Fibroblast of pulmonary artery (primary cell): ENCODE results near the gene NTSR2.

Experiments used
- DNase-seq: peaks from one replicate; pipeline ENCODE4 v3.0.0-alpha.2; 2010; ENCODE audit warnings: low read depth
- H3K4me3 ChIP-seq: replicated peaks from 2 replicates; pipeline ENCODE4 v1.5.1; 2011; ENCODE audit warnings: low read depth, mild to moderate bottlenecking, control low read depth, low read length, moderate library complexity
- TF ChIP-seq, protein P1 (sequence below): IDR thresholded peaks from 2 replicates; pipeline ENCODE4 v1.5.1; 2011; ENCODE audit warnings: mild to moderate bottlenecking, control low read depth, low read length, inconsistent platforms; ENCODE audit errors: missing control alignments

Gene NTSR2, protein sequence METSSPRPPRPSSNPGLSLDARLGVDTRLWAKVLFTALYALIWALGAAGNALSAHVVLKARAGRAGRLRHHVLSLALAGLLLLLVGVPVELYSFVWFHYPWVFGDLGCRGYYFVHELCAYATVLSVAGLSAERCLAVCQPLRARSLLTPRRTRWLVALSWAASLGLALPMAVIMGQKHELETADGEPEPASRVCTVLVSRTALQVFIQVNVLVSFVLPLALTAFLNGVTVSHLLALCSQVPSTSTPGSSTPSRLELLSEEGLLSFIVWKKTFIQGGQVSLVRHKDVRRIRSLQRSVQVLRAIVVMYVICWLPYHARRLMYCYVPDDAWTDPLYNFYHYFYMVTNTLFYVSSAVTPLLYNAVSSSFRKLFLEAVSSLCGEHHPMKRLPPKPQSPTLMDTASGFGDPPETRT

GRCh38 chr2:11669454-11670291 lies at the start of gene NTSR2:
NTSR2 (minus strand) TSS chr2:11670195; CDS start chr2:11670129, 66 bp downstream.
- DNase-seq: peak; percentile 61
- no peak within 1 kb of the TSS for H3K4me3 ChIP-seq
- TF ChIP-seq, protein P1, sequence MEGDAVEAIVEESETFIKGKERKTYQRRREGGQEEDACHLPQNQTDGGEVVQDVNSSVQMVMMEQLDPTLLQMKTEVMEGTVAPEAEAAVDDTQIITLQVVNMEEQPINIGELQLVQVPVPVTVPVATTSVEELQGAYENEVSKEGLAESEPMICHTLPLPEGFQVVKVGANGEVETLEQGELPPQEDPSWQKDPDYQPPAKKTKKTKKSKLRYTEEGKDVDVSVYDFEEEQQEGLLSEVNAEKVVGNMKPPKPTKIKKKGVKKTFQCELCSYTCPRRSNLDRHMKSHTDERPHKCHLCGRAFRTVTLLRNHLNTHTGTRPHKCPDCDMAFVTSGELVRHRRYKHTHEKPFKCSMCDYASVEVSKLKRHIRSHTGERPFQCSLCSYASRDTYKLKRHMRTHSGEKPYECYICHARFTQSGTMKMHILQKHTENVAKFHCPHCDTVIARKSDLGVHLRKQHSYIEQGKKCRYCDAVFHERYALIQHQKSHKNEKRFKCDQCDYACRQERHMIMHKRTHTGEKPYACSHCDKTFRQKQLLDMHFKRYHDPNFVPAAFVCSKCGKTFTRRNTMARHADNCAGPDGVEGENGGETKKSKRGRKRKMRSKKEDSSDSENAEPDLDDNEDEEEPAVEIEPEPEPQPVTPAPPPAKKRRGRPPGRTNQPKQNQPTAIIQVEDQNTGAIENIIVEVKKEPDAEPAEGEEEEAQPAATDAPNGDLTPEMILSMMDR: no peak

- TF ChIP-seq, protein P1: no peak
- H3K4me3 ChIP-seq: no peak overlapping the region
- no peak for DNase-seq
Observed at GRCh38 chr2:11719230-11719977, 49.4 kb upstream of the NTSR2 start.

DNA sequence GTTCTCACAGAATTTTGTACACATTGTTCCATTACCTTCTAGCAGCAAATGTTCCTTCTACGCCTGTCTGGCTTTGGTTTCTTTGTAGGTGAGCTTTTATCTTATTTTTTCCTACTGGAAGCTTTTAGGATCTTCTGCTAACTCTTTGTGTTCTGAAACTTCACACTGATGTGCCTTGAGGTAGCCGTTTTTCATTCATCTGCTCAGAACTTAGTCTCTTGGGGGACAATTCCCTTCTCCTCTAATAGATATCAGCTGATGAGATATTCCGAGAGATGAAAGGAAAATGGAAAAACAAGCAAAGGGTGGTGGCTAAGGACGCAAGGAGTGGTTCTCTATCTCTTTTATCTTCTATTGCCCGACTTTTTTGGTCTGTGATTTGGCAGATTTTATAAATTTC lies 48.6 kb upstream of the NTSR2 start:
- TF ChIP-seq, protein P1: no peak
- H3K4me3 ChIP-seq: no peak overlapping the region
- no peak for DNase-seq

GRCh38 chr2:11717623-11718022 lies 47.6 kb upstream of the NTSR2 start:
- H3K4me3 ChIP-seq: no peak overlapping the region
- TF ChIP-seq, protein P1: no peak
- no peak for DNase-seq

DNA sequence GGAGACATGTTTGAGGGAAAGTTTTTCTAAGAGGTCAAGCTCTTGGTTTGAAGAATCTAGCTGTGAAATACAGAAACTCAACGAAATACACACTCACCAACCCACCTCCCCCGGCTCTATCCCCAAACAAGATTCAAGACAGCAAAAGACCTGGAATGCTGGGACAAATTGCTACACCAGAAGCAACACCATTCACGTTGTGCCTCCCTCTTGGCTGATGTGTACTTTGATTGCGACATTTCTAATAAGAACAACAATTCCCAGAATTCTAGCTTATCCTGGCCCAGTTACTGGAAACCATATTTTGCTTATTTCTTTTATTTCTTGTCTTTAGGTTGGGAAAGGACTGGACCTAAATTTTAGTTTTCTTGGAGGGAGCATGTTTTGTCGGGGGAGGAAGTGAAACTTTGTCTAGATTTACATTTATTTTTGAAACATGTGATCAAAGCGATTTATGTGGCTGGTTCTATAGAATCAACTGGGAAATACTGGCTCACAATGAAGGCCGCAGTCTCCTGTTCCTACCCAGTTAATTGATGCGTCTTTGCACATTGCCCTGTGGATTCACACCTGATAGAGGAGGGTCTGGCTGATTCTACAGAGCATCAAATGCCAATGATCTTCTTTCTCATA lies 46.8 kb upstream of the NTSR2 start:
- TF ChIP-seq, protein P1: no peak
- peak; percentile 84 for DNase-seq
- no peak overlapping the region for H3K4me3 ChIP-seq

DNA sequence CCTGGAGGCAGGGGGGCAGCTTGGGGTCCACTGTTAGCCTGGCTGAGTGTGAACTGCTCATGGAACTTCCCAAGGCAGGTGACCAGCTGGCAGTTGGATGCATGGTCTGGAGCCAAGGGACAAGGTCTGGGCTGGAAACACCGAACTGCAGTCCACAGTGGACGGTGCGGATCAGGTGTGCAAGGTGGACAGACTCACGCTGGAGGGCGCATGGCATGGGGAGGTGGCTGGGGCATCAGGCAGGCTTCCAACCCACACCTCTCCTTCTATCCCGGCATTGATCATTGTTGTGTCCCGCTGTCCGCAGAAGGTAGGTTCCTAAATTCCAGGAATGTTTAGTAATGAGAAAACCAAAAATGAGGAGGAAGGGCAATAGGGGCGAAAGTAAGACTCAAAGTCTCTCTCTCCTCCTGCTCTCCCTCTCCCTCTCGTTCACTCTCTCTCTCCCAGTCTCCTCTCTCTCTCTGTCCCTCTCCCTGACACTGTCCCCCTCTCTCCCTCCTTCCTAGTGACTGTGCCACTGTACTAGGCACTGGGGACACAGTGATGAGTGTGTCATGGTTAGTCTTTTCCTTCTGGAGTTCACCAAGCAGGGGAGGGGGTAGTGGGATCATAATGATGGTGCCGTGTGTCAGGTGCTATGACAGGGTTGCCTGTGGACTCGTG lies 46.1 kb upstream of the NTSR2 start:
- no peak for DNase-seq
- TF ChIP-seq, protein P1: no peak
- no peak overlapping the region for H3K4me3 ChIP-seq
